ENCODE data around the gene SLC5A2.
"Not testable (repeated sequence)": the region's sequence is repeated elsewhere in the genome, so short reads cannot be mapped to it uniquely, and the experiment has no call there.

Gene SLC5A2

GRCh38 chr16:31503555-31503954 lies 20.6 kb downstream of the SLC5A2 start:
- not testable (repeated sequence) for H3K9me3 ChIP-seq (ENCODE audit: control insufficient read depth, low read length); H3K4me1 ChIP-seq (ENCODE audit: control insufficient read depth, insufficient read depth, low read length, poor library complexity, severe bottlenecking); H3K27ac ChIP-seq (ENCODE audit: low read depth, low read length, severe bottlenecking); H3K4me3 ChIP-seq (ENCODE audit: extremely low read depth, insufficient read depth, low read length, poor library complexity, severe bottlenecking)
- 93% methylated on average over 6 of the region's 8 CpGs for WGBS, 2 experiments (ENCODE audit: insufficient coverage in 2 of 2)
- peaks cover 44% of the 10 kb centered on the region for H3K36me3 ChIP-seq (ENCODE audit: control insufficient read depth, insufficient read depth, low read length)

DNA sequence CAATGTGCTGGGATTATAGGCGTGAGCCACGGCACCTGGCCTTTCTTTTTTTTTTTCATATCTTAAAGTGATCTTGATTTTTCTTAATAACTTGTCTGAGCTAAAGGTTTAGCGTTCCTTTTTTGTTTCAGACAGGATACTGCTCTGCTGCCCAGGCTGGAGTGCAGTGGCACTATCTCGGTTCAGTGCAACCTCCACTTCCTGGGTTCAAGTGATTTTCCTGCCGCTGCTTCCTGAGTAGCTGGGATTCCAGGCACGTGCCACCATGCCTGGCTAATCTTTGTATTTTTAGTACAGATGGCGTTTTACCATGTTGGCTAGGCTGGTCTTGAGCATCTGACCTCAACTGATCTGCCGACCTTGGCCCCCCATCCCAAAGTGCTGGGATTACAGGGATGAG lies 21.2 kb downstream of the SLC5A2 start:
- H3K4me1 ChIP-seq (ENCODE audit: control insufficient read depth, insufficient read depth, low read length, poor library complexity, severe bottlenecking), result peaks cover 6% of the 10 kb centered on the region
- H3K9me3 ChIP-seq (ENCODE audit: control insufficient read depth, low read length), result no peaks in the 10 kb centered on the region
- 90 to 94% methylated on average over 5 to 6 of the region's 8 CpGs for WGBS, 2 experiments (ENCODE audit: insufficient coverage in 2 of 2)
- no peak overlapping the region for H3K4me3 ChIP-seq (ENCODE audit: extremely low read depth, insufficient read depth, low read length, poor library complexity, severe bottlenecking)
- H3K36me3 ChIP-seq (ENCODE audit: control insufficient read depth, insufficient read depth, low read length), result peaks cover 37% of the 10 kb centered on the region
- H3K27ac ChIP-seq (ENCODE audit: low read depth, low read length, severe bottlenecking), result no peak overlapping the region

DNA sequence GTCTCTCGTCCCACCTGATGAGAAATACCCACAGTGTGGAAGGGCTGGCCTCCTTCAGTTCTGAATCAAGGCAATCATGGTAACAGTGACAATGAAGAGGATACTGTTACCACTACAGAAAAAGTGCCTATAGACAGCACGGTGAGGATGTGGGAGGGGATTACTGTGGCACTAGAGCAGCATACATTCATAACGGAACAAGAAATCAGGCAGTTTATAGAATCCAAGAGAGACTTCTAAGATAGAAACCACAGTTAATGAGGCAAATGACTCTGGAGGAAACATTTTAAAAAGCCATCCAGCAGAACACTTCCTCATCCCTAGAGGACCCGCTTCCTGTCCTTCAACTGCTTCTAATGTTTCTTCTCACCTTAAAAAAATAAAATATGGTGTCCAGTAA lies 22.6 kb downstream of the SLC5A2 start:
- no peaks in the 10 kb centered on the region for H3K9me3 ChIP-seq (ENCODE audit: control insufficient read depth, low read length)
- H3K36me3 ChIP-seq (ENCODE audit: control insufficient read depth, insufficient read depth, low read length), result peaks cover 25% of the 10 kb centered on the region
- no peak overlapping the region for H3K27ac ChIP-seq (ENCODE audit: low read depth, low read length, severe bottlenecking)
- WGBS, 2 experiments (ENCODE audit: insufficient coverage in 2 of 2), result 100% methylated on average over 1 of the region's 4 CpGs
- H3K4me1 ChIP-seq (ENCODE audit: control insufficient read depth, insufficient read depth, low read length, poor library complexity, severe bottlenecking), result peaks cover 6% of the 10 kb centered on the region
- H3K4me3 ChIP-seq (ENCODE audit: extremely low read depth, insufficient read depth, low read length, poor library complexity, severe bottlenecking), result no peak overlapping the region

- Histone ChIP-seq H3K27ac (ENCODE audit: low read depth, low read length, severe bottlenecking) (peak overlapping the region; percentile 98), H3K4me3 (ENCODE audit: extremely low read depth, insufficient read depth, low read length, poor library complexity, severe bottlenecking) (peak overlapping the region; percentile 96), H3K36me3 (ENCODE audit: control insufficient read depth, insufficient read depth, low read length) (peaks cover 22% of the 10 kb centered on the region), H3K4me1 (ENCODE audit: control insufficient read depth, insufficient read depth, low read length, poor library complexity, severe bottlenecking) (peaks cover 6% of the 10 kb centered on the region), H3K9me3 (ENCODE audit: control insufficient read depth, low read length) (no peaks in the 10 kb centered on the region)
- 2 to 10% methylated on average over 2 to 11 of the region's 12 CpGs for WGBS, 2 experiments (ENCODE audit: insufficient coverage in 2 of 2)
Measured at GRCh38 chr16:31507617-31507928, 24.6 kb downstream of the SLC5A2 start.

GRCh38 chr16:31507929-31508705 lies 25.2 kb downstream of the SLC5A2 start, which contains the start of gene RUSF1:
Gene RUSF1 (minus strand): TSS chr16:31508391. CDS start chr16:31508373, 18 bp downstream.
- Histone ChIP-seq H3K4me1 (ENCODE audit: control insufficient read depth, insufficient read depth, low read length, poor library complexity, severe bottlenecking) (peaks cover 6% of the 10 kb centered on the region), H3K9me3 (ENCODE audit: control insufficient read depth, low read length) (no peaks in the 10 kb centered on the region), H3K27ac (ENCODE audit: low read depth, low read length, severe bottlenecking) (peak within 1 kb of the TSS; percentile 98), H3K4me3 (ENCODE audit: extremely low read depth, insufficient read depth, low read length, poor library complexity, severe bottlenecking) (peak within 1 kb of the TSS; percentile 96), H3K36me3 (ENCODE audit: control insufficient read depth, insufficient read depth, low read length) (peaks cover 22% of the 10 kb centered on the region)
- 0% methylated on average over 57 to 58 of the region's 65 CpGs for WGBS, 2 experiments (ENCODE audit: insufficient coverage in 2 of 2)

GRCh38 chr16:31508706-31509195 lies 25.8 kb downstream of the SLC5A2 start:
- H3K36me3 ChIP-seq (ENCODE audit: control insufficient read depth, insufficient read depth, low read length), result peaks cover 22% of the 10 kb centered on the region
- H3K9me3 ChIP-seq (ENCODE audit: control insufficient read depth, low read length), result no peaks in the 10 kb centered on the region
- 60 to 67% methylated on average over 2 to 4 of the region's 6 CpGs for WGBS, 2 experiments (ENCODE audit: insufficient coverage in 2 of 2)
- H3K27ac ChIP-seq (ENCODE audit: low read depth, low read length, severe bottlenecking), result peak overlapping the region; percentile 98
- H3K4me3 ChIP-seq (ENCODE audit: extremely low read depth, insufficient read depth, low read length, poor library complexity, severe bottlenecking), result peak overlapping the region; percentile 96
- H3K4me1 ChIP-seq (ENCODE audit: control insufficient read depth, insufficient read depth, low read length, poor library complexity, severe bottlenecking), result peaks cover 6% of the 10 kb centered on the region

DNA sequence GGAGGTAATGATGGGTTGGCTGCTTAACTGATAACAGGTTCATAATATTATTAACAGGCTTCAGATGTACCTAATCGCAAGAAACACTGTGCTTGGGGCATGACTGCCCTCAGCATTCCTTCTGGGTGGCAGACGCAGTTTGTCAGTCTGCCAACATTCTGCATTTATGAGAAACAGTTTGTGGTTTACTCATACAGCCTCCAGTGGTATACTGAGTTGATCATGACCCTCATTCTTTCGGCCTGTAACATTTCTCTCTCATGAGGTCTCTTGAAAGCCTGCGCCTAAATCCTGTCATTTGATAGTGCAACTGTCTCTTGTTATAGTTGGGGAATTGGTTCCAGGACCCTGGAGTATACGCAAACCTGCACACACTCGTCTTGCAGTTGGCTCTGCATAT lies 30.2 kb downstream of the SLC5A2 start:
- Histone ChIP-seq H3K4me1 (ENCODE audit: control insufficient read depth, insufficient read depth, low read length, poor library complexity, severe bottlenecking) (no peaks in the 10 kb centered on the region), H3K4me3 (ENCODE audit: extremely low read depth, insufficient read depth, low read length, poor library complexity, severe bottlenecking) (no peak overlapping the region), H3K27ac (ENCODE audit: low read depth, low read length, severe bottlenecking) (no peak overlapping the region), H3K9me3 (ENCODE audit: control insufficient read depth, low read length) (no peaks in the 10 kb centered on the region), H3K36me3 (ENCODE audit: control insufficient read depth, insufficient read depth, low read length) (no peaks in the 10 kb centered on the region)
- 43 to 48% methylated on average over 2 to 4 of the region's 6 CpGs for WGBS, 2 experiments (ENCODE audit: insufficient coverage in 2 of 2)

- H3K4me3 ChIP-seq (ENCODE audit: extremely low read depth, insufficient read depth, low read length, poor library complexity, severe bottlenecking), result no peak overlapping the region
- no peaks in the 10 kb centered on the region for H3K4me1 ChIP-seq (ENCODE audit: control insufficient read depth, insufficient read depth, low read length, poor library complexity, severe bottlenecking)
- H3K27ac ChIP-seq (ENCODE audit: low read depth, low read length, severe bottlenecking), result no peak overlapping the region
- no peaks in the 10 kb centered on the region for H3K36me3 ChIP-seq (ENCODE audit: control insufficient read depth, insufficient read depth, low read length)
- no peaks in the 10 kb centered on the region for H3K9me3 ChIP-seq (ENCODE audit: control insufficient read depth, low read length)
Measured at GRCh38 chr16:31513884-31514283, 31.0 kb downstream of the SLC5A2 start.

- Histone ChIP-seq H3K9me3 (ENCODE audit: control insufficient read depth, low read length) (no peaks in the 10 kb centered on the region), H3K4me3 (ENCODE audit: extremely low read depth, insufficient read depth, low read length, poor library complexity, severe bottlenecking) (no peak overlapping the region)
- WGBS, 2 experiments (ENCODE audit: insufficient coverage in 2 of 2), result 76% methylated on average over 2 of the region's 4 CpGs; no CpG with 5 or more reads in 1 of the 2 experiments
Measured at GRCh38 chr16:31517800-31518402, 35.0 kb downstream of the SLC5A2 start.

DNA sequence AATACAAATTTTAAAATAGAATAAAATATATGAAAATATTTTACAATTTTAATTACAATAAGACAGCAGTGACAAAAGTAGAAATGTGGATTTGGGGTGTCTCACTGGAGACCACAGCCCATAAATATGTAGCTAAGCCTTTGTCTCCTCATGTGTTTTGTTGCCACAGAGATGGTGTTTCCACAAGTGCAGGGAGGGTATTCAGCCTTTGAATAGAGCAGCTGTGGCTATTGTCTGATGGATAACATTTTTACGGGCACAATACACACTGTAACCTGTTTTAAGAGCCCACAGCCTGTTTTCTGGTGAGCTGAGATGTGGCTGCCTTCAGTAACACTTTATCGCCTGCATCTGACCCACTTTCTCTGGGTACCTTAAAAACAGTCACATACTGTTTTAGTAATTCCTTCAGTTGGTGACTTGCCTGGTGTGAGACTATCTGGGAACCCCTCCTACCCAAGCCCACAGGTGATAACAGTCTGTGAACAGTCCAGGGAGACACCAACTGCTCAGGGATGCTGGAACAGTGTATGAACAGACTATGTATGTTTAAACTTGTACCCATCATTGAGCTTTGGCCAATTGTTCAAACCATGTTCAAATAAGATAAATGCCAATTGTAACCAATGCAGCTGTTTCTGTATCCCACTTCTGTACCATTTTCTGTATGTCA lies 37.0 kb downstream of the SLC5A2 start:
- H3K4me1 ChIP-seq (ENCODE audit: control insufficient read depth, insufficient read depth, low read length, poor library complexity, severe bottlenecking), result no peaks in the 10 kb centered on the region
- H3K4me3 ChIP-seq (ENCODE audit: extremely low read depth, insufficient read depth, low read length, poor library complexity, severe bottlenecking), result no peak overlapping the region
- 100% methylated on average over 1 of the region's 2 CpGs; no CpG with 5 or more reads in 1 of the 2 experiments for WGBS, 2 experiments (ENCODE audit: insufficient coverage in 2 of 2)
- H3K36me3 ChIP-seq (ENCODE audit: control insufficient read depth, insufficient read depth, low read length), result no peaks in the 10 kb centered on the region
- H3K27ac ChIP-seq (ENCODE audit: low read depth, low read length, severe bottlenecking), result no peak overlapping the region
- H3K9me3 ChIP-seq (ENCODE audit: control insufficient read depth, low read length), result no peaks in the 10 kb centered on the region

More at GRCh38 chr16:31517800-31518402, 35.0 kb downstream of the SLC5A2 start:
- Histone ChIP-seq H3K36me3 (ENCODE audit: control insufficient read depth, insufficient read depth, low read length) (no peaks in the 10 kb centered on the region), H3K4me1 (ENCODE audit: control insufficient read depth, insufficient read depth, low read length, poor library complexity, severe bottlenecking) (no peaks in the 10 kb centered on the region), H3K27ac (ENCODE audit: low read depth, low read length, severe bottlenecking) (no peak overlapping the region)

Data from mesodermal cell (in vitro differentiated cells).